T-helper 2 cell treated with Interferon-gamma antibody and Interleukin-4, amounts not matched to agents 100 ng/mL and 5 ng/mL, for 36 hours (primary cell): Measurements from ENCODE around the gene RNF144B. TPM values are rescaled to one million over a fixed set of nuclear protein-coding genes. Genes with fewer than 3 reads are reported as not detected.
"Not testable (repeated sequence)": the region's sequence is repeated elsewhere in the genome, so short reads cannot be mapped to it uniquely, and the experiment has no call there.

Experiments used
- intact Hi-C: fragments of 100-400 bp; cut with micrococcal nuclease; formaldehyde crosslinking; loops from one replicate; pipeline ENCODE4 v1.15.1; 2023
- total RNA-seq: library from RNA; stranded (reverse); gene quantifications from 2 replicates; pipeline ENCODE4 v1.2.3, GENCODE V29; 2022

RNF144B gene
- 1.8 and 2.1 TPM in 2 replicates for total RNA-seq

GRCh38 chr6:18387061-18387721 lies at the start of gene RNF144B:
RNF144B (plus strand) TSS chr6:18387350; CDS start chr6:18399535, 12,185 bp downstream.
- intact Hi-C loops: loop anchor here (1.0 to 5.0 kb wide), 2 partner anchors 61 to 230 kb away; partner anchors contain the start of genes KDM1B and TPMT

GRCh38 chr6:18339599-18339998 lies 47.6 kb upstream of the RNF144B start:
- intact Hi-C loops: no loop called here

GRCh38 chr6:18340781-18341551 lies 46.2 kb upstream of the RNF144B start:
- intact Hi-C loops: no loop called here

DNA sequence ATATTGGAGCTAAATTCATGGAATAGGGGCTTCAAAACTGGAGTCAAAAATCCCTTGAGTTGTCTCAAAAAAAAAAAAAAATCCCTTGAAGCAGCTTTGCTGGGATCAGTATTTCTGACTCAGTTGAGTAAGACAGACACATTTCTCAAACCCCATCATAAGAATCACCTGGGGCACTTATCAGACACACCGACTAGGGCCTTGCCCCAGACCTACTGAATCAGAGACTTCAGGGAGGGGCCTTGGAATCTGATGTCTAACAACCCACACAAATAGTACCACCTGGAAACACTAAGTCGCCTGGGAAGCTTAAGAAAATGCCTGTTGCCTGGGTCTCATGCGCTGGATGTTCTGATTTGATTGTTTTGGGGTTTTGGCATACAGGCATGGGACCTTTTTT lies 44.9 kb upstream of the RNF144B start:
- intact Hi-C loops: no loop called here

- intact Hi-C loops: no loop called here
These were observed 43.4 kb upstream of the RNF144B start for GRCh38 chr6:18343741-18344140.

DNA sequence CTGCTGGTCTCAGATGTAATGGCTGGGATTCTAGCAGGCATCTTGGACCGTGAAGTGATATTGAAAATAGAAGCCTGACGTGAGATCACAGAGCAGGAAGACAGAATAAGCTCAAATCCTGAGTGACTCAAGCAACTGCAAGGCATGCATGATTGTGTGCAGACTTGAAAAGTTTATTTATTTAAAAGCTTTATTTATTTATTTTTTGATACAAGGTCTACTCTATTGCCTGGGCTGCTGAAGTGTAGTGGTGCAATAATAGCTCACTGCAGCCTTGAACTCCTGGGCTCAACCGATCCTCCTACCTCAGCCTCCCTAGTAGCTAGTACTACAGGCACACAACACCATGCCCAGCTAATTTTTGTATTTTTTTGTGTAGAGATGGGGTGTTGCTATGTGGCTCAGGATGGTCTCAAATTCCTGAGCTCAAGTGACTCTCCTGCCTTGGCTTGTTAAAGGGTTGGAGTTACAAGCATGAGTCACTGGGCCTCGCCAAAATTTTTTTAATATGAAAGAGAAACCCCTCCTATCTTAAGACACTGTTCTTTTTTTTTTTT lies 40.1 kb upstream of the RNF144B start:
- intact Hi-C loops: no loop called here

DNA sequence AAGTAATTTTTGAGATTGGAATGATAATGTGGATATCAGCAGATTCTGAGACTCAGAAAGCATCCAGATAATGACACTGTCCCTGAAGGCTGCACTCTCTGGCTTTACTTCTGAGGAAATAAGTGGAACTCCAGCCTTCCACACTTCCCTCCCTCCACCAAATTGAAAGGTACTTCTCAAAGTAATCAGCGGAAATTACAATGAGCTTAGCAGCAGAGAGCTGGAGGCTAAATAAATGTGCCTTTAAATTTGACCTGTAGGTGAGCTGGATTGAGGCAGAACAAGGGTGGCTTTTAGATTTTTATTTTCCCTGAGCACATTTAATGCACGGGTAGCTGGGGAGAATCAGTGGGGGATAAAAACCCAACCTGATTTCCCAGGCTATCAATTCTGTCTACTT lies 39.3 kb upstream of the RNF144B start:
- intact Hi-C loops: no loop called here

- intact Hi-C loops: no loop called here
These were observed 37.8 kb upstream of the RNF144B start for GRCh38 chr6:18349386-18349785.

GRCh38 chr6:18350271-18350670 lies 36.9 kb upstream of the RNF144B start:
- intact Hi-C loops: no loop called here

DNA sequence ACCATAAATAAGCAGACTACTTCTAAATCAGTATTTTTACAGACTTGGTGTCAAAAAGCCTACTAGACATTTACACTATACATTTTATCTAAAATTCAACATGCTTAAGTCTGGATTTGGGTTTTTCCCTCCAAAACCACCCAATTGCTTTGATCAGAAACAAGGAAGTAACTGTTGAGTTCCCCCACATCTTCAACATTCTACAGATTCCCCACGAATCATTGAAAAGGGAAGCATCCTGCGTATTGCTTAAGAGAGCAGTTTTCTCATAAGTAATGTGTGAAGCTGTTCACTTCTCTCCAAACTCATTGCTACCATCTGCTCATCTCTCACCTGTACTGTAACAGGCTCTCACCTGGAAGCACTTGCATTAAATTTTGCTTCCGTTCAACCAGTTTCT lies 36.4 kb upstream of the RNF144B start:
- intact Hi-C loops: no loop called here

DNA sequence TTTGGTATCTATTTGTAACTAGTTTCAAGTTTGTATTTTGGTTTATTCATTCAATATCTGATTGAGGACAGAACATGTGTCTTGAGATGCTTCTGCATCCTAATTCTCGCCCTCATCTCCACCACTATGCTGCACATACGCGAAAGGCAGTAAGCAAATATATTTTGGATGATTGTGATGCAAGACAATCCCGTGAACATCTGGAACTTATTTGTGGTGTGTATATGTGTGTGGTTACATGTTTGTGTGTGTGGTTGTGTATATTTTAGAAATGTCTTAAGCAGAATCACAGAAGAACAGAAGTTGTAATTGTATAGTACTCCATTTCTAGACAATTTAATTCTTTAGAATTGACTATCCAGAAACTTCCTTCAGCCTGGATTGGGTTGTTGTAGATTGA lies 35.1 kb upstream of the RNF144B start:
- intact Hi-C loops: no loop called here

DNA sequence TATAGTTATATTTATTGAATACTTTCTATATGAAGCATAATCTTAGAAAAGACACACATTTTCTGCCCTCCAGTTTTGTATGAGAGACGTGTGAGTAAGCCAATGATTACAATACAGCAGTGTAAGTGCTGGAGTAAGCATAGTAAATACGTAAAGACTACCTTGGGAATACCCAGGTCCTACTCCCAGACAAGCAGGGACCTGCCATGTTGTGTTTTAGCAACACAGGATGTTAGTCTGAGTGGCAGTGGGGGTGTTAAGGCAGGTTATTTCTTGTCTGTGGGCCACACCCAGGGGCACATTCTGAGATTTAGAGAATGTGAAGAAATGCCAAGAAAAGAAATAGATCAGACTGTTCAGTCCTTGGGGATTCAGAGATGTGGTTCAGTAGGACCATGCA lies 34.3 kb upstream of the RNF144B start:
- intact Hi-C loops: no loop called here

- intact Hi-C loops: no loop called here
These were observed 33.9 kb upstream of the RNF144B start for GRCh38 chr6:18353251-18353650.

GRCh38 chr6:18357546-18357945 lies 29.6 kb upstream of the RNF144B start:
- intact Hi-C loops: not testable (repeated sequence)

DNA sequence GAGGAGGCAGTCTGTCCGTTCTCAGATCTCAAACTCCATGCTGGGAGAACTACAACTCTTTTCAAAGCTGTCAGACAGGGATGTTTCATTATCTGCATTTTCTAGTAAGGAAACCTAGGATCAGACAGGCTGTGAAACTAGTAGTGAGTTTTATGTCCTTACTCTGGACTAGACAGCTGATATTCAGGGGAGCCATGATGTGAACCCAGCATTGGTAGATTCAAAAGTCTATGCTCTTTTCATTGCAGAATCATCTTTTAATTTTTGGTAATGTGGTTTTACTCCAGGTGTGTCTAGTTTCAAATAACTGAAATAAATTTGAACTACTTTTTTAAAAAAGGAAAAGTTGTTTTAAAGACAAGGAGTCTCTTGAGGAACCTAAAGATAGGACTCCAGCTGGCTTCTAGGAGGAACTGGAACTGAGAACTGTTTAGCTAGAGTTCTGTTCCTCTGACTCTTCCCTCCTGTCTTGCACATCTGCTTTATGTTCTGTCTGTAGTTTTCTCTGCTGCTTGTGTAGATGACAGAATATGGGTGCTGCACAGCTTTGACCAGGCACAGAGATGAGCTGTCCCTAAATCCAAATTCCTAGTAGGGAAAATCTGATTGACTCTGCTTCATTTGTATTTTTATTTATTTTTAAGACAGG lies 27.8 kb upstream of the RNF144B start:
- intact Hi-C loops: no loop called here

DNA sequence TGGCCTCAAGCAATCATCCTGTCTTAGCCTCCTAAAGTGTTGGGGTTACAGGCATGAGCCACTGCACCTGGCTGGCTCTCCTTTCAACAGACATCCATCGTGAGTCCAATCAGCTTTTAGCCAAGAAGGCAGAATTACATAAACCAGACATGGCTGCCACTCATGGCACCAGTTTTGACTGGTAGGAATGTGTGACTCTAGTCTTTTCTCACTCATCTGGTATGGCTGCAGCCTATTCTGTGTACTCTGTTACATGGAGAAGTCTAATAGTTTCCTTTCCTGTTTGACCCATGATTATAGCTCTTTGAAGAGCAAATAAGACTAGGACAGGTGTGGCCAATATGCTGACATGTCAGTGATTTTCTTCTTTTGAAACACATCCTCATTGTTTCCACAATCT lies 27.0 kb upstream of the RNF144B start:
- intact Hi-C loops: no loop called here

DNA sequence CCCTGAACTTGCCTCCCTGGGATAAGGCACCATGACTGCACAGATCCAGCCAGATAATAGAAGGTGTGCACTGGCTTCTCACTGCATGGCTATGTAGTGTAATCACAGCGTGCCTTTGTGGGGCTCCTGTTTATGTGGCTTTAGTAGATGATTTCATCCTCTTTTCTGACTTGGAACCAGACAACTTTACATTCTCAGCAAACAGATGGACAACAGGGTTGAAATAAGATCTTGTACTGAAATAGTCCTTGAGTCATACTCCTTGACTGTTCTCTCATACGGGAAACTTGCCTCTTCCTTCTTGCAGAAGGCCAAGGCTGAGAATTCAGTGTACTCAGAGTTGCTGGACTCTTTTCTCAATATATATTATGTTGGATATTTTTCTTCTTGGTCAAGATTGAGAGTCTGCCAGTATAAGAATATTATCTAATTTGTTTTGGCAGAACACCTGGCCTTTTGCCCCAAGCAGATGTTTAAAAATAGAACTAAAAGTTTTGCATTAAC lies 25.0 kb upstream of the RNF144B start:
- intact Hi-C loops: no loop called here

GRCh38 chr6:18363746-18364145 lies 23.4 kb upstream of the RNF144B start:
- intact Hi-C loops: no loop called here

DNA sequence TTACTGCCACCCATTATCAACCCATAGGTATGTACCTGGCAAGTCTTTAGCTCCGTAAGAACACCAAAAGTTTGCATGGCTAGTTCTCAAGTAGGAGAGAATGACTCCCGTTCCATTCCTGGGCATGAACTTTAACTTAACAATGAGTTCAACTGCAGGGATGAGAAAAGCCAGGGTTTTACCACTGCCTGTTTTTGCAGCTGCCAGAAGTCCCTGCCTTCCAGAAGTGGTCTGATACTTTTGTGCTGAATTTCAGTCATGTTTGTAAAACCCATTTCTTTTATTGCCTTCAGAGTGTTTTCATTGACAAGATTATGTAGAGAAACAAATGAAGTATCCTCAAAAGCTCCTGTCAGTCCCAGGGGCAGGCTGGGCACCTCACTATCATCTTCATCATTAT lies 22.6 kb upstream of the RNF144B start:
- intact Hi-C loops: not testable (repeated sequence)

DNA sequence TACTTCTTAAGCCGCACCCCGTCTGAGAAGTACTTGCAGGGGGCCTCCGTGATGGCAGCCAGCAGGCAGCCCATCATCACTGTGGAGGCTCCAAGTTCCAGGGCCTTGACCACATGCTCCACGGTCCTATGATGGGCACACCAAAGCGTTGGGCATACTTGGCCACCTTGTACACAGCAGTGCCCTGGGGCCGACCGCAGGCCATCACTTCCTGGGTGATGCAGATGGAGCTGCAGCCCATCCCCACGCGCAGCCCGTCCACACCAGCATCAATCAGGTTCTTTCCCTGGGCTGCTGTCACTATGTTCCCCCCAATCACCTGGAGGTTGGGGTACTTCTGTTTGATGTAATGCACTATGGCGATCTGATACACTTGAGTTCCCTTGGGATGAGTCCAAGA lies 19.8 kb upstream of the RNF144B start:
- intact Hi-C loops: no loop called here

DNA sequence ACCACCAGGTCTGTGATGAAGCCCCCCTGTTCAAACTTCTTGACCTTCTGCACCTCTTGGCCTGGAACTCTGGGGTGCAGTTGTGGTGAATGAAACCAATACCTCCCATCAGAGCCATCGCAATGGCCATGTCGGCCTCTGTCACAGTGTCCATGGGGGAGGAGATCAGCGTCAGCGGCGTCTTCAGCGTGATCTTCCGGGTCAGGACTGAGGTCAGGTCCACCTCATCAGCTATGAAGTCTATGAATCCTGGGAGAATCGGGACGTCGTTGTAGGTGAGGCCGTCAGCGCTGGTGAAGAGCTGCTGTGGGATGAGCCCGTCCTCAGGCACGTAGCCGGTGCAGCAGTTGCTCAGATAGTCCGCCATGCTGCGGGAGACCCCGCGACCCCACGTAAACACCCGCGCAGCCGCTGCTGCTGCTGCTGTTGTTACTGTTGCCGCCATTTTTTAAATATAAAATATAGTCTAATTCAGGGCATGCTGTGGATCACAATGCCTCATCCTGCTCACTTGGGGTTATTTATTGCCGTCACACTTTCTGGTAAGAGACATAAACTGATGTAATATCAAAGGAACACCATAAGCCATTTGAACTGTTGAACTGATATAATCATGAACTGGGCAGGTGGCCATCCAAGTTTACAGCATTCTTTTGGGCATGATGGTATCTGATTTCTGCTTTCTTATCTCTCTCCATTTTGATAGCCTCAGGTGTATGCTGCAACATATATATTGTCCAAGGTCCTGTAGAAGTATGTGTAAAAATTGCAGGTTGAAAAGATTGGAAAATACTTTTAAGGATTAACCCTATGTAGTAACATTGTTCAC lies 18.7 kb upstream of the RNF144B start:
- intact Hi-C loops: no loop called here
